H1 (cell line): ENCODE data around the gene POLE3. TPM values are rescaled to one million over a fixed set of nuclear protein-coding genes. Genes with fewer than 3 reads are reported as not detected.

Experiments
- CTCF ChIA-PET: fragments of 300-600 bp; sonication (Branson Sonifier 250); formaldehyde crosslinking; loops from one replicate; lab custom pipeline; 2021; ENCODE audit not compliant: partially characterized antibody; lab: Charles Lee
- POLR2A ChIA-PET: fragments of 300-600 bp; sonication (Branson Sonifier 250); formaldehyde crosslinking; loops from one replicate; lab custom pipeline; 2021; ENCODE audit warnings: inconsistent platforms; ENCODE audit not compliant: partially characterized antibody; lab: Charles Lee
- DNase-seq, 2 experiments: peaks; one replicate each; pipeline versions ENCODE4 v3.0.0 to v3.0.0-alpha.2; 2010 to 2022; ENCODE audit warnings: low spot score in 2 of 2, low read depth in 1 of 2, mixed read lengths in 1 of 2
- FAIRE-seq: peaks from 2 replicates; lab custom pipeline; 2011; peaks lifted over from hg19 to GRCh38; lab: Jason Lieb, UNC
- H2AFZ ChIP-seq: 2 replicates; pipeline ENCODE4 v1.8.1; 2012; ENCODE audit warnings: low read length, inconsistent platforms
- H2AK5ac ChIP-seq: 2 replicates; pipeline ENCODE4 v1.6.1; 2013; ENCODE audit warnings: low read depth, low read length
- H2BK120ac ChIP-seq: replicated peaks from 2 replicates; pipeline ENCODE3; 2013; ENCODE audit warnings: low read depth, low read length, inconsistent platforms
- H2BK12ac ChIP-seq: 2 replicates; pipeline ENCODE4 v1.6.1; 2013; ENCODE audit warnings: low read depth, low read length
- H2BK15ac ChIP-seq: 2 replicates; pipeline ENCODE4 v1.6.1; 2013; ENCODE audit warnings: low read length
- H2BK20ac ChIP-seq: 2 replicates; pipeline ENCODE4 v1.6.1; 2013; ENCODE audit warnings: low read length
- H2BK5ac ChIP-seq: 2 replicates; pipeline ENCODE4 v1.6.1; 2013; ENCODE audit warnings: low read depth, low read length
- H3K14ac ChIP-seq: 2 replicates; pipeline ENCODE4 v1.6.1; 2013; ENCODE audit warnings: inconsistent platforms; ENCODE audit not compliant: insufficient read length
- H3K18ac ChIP-seq: 2 replicates; pipeline ENCODE4 v1.6.1; 2013; ENCODE audit warnings: low read length; ENCODE audit errors: extremely low read depth
- H3K23ac ChIP-seq: 2 replicates; pipeline ENCODE4 v1.6.1; 2013; ENCODE audit warnings: inconsistent platforms; ENCODE audit not compliant: insufficient read length
- H3K23me2 ChIP-seq: 2 replicates; pipeline ENCODE4 v1.6.1; 2013; ENCODE audit warnings: low read depth, low read length
- H3K27ac ChIP-seq: 2 replicates; pipeline ENCODE4 v1.6.1; 2011; ENCODE audit warnings: low read depth, low read length, inconsistent platforms
- H3K27me3 ChIP-seq, 4 experiments: replicated peaks in 1 of 4; 1 replicate in 1 of 4; 2 replicates in 3 of 4; pipeline versions ENCODE4 v1.6.1 to v1.8.1; 2011 to 2013; ENCODE audit warnings: low read length in 3 of 4, mild to moderate bottlenecking in 3 of 4, inconsistent platforms in 2 of 4, mixed read lengths in 2 of 4, moderate library complexity in 1 of 4; ENCODE audit not compliant: control insufficient read depth in 3 of 4, insufficient read depth in 3 of 4; ENCODE audit errors: extremely low read depth in 1 of 4
- H3K36me3 ChIP-seq, 4 experiments: 2 replicates each; pipeline versions ENCODE4 v1.6.1 to v1.8.1; 2011 to 2013; ENCODE audit warnings: mild to moderate bottlenecking in 4 of 4, low read length in 3 of 4, moderate library complexity in 2 of 4, control low read depth in 1 of 4, inconsistent platforms in 1 of 4; ENCODE audit not compliant: insufficient read depth in 4 of 4, control insufficient read depth in 2 of 4
- H3K4ac ChIP-seq: replicated peaks from 2 replicates; pipeline ENCODE3; 2013; ENCODE audit warnings: low read length, low read depth, mixed read lengths, inconsistent platforms; ENCODE audit not compliant: insufficient read length
- H3K4me1 ChIP-seq, 4 experiments: replicated peaks in 1 of 4; 1 replicate in 1 of 4; 2 replicates in 3 of 4; pipeline versions ENCODE4 v1.6.1 to v1.8.1; 2011 to 2013; ENCODE audit warnings: low read length in 3 of 4, inconsistent platforms in 2 of 4, mixed read lengths in 1 of 4; ENCODE audit not compliant: insufficient read depth in 4 of 4, control insufficient read depth in 3 of 4
- H3K4me2 ChIP-seq, 2 experiments: 2 replicates each; pipeline versions ENCODE4 v1.6.1 to v1.8.1; 2011 to 2013; ENCODE audit warnings: low read depth in 2 of 2, low read length in 2 of 2, control low read depth in 1 of 2, inconsistent platforms in 1 of 2, mild to moderate bottlenecking in 1 of 2; ENCODE audit not compliant: insufficient read depth in 1 of 2
- H3K4me3 ChIP-seq, 4 experiments: fragments of 200-600, 300-600 bp in 1 of 4; sonication (generic), shearing (Covaris generic), sonication (Bioruptor Twin) in 1 of 4; 2 replicates each; pipeline versions ENCODE4 v1.5.1 to v1.8.1; 2011 to 2016; ENCODE audit warnings: low read length in 4 of 4, low read depth in 3 of 4, control low read depth in 2 of 4, inconsistent platforms in 2 of 4, mild to moderate bottlenecking in 2 of 4, mixed read lengths in 1 of 4, moderate library complexity in 1 of 4; ENCODE audit not compliant: insufficient read depth in 2 of 4; ENCODE audit errors: extremely low read depth in 1 of 4
- H3K56ac ChIP-seq: replicated peaks from 2 replicates; pipeline ENCODE3; 2013; ENCODE audit warnings: low read depth, mild to moderate bottlenecking, mixed read lengths, low read length, inconsistent platforms; ENCODE audit not compliant: insufficient read length
- H3K79me1 ChIP-seq: 2 replicates; pipeline ENCODE4 v1.6.1; 2013; ENCODE audit warnings: low read depth, low read length, control low read depth
- H3K79me2 ChIP-seq, 2 experiments: 2 replicates each; pipeline versions ENCODE4 v1.6.1 to v1.8.1; 2012 to 2013; ENCODE audit warnings: low read length in 2 of 2, mild to moderate bottlenecking in 2 of 2, inconsistent platforms in 1 of 2; ENCODE audit not compliant: insufficient read depth in 2 of 2, control insufficient read depth in 1 of 2
- H3K9ac ChIP-seq, 4 experiments: replicated peaks in 1 of 4; 1 replicate in 1 of 4; 2 replicates in 3 of 4; pipeline versions ENCODE4 v1.6.1 to v1.8.1; 2011 to 2013; ENCODE audit warnings: low read depth in 3 of 4, low read length in 3 of 4, control low read depth in 2 of 4, mild to moderate bottlenecking in 2 of 4, moderate library complexity in 2 of 4, inconsistent platforms in 1 of 4; ENCODE audit errors: extremely low read depth in 1 of 4
- H3K9me3 ChIP-seq, 2 experiments: 2 replicates each; pipeline versions ENCODE4 v1.6.1 to v1.8.1; 2012 to 2013; ENCODE audit warnings: mild to moderate bottlenecking in 2 of 2, moderate library complexity in 2 of 2, control low read depth in 1 of 2, inconsistent platforms in 1 of 2, low read depth in 1 of 2, low read length in 1 of 2, mixed read lengths in 1 of 2; ENCODE audit not compliant: insufficient read depth in 2 of 2
- H4K20me1 ChIP-seq, 2 experiments: replicated peaks in 1 of 2; 2 replicates each; pipeline versions ENCODE3 to v1.8.1; 2011 to 2013; ENCODE audit warnings: inconsistent platforms in 2 of 2, low read length in 2 of 2, mild to moderate bottlenecking in 1 of 2; ENCODE audit not compliant: insufficient read depth in 2 of 2, control insufficient read depth in 1 of 2
- H4K5ac ChIP-seq: 2 replicates; pipeline ENCODE4 v1.6.1; 2013; ENCODE audit warnings: low read length, low read depth, mixed read lengths, inconsistent platforms; ENCODE audit not compliant: insufficient read length
- H4K8ac ChIP-seq: 2 replicates; pipeline ENCODE4 v1.8.0; 2013; ENCODE audit warnings: mild to moderate bottlenecking, moderate library complexity, low read length, inconsistent platforms; ENCODE audit not compliant: insufficient read depth; ENCODE audit errors: extremely low read depth
- H4K91ac ChIP-seq: replicated peaks from 2 replicates; pipeline ENCODE3; 2013; ENCODE audit warnings: low read length, mixed read lengths, inconsistent platforms; ENCODE audit not compliant: insufficient read length
- CTBP2 ChIP-seq: IDR thresholded peaks from 2 replicates; pipeline ENCODE4 v1.7.0; 2011; ENCODE audit warnings: borderline replicate concordance, mild to moderate bottlenecking, moderate library complexity, mixed read lengths, low read length; ENCODE audit not compliant: insufficient read depth, insufficient read length
- EP300 ChIP-seq, 2 experiments: IDR thresholded peaks; 1 replicate in 1 of 2; 2 replicates in 1 of 2; pipeline ENCODE4 v1.6.1; 2011 to 2012; ENCODE audit warnings: low read depth in 2 of 2, low read length in 2 of 2, mild to moderate bottlenecking in 2 of 2, borderline replicate concordance in 1 of 2, inconsistent platforms in 1 of 2, moderate library complexity in 1 of 2
- GABPA ChIP-seq: IDR thresholded peaks from 2 replicates; pipeline ENCODE4 v1.6.1; 2011; ENCODE audit warnings: mild to moderate bottlenecking, low read length, moderate library complexity, borderline replicate concordance; ENCODE audit not compliant: insufficient read depth
- GTF2F1 ChIP-seq: IDR thresholded peaks from 2 replicates; pipeline ENCODE4 v1.6.1; 2012; ENCODE audit warnings: low read depth, low read length, improper control_type of control experiment, borderline replicate concordance
- PHF8 ChIP-seq: fragments of 200-600 bp; sonication (generic); conservative IDR thresholded peaks from 2 replicates; pipeline ENCODE4 v1.7.1; 2012; ENCODE audit warnings: low read depth, mild to moderate bottlenecking, inconsistent platforms, low read length, moderate library complexity
- POLR2A ChIP-seq, 2 experiments: IDR thresholded peaks; 1 replicate in 1 of 2; 2 replicates in 1 of 2; pipeline ENCODE4 v1.6.1; 2011; ENCODE audit warnings: low read depth in 2 of 2, low read length in 2 of 2, mild to moderate bottlenecking in 2 of 2; ENCODE audit errors: control extremely low read depth in 1 of 2
- POLR2AphosphoS5 ChIP-seq: IDR thresholded peaks from 2 replicates; pipeline ENCODE4 v1.6.1; 2011; ENCODE audit warnings: low read depth, low read length
- SP1 ChIP-seq: IDR thresholded peaks from 2 replicates; pipeline ENCODE4 v1.6.1; 2011; ENCODE audit warnings: low read depth, low read length
- SP4 ChIP-seq: IDR thresholded peaks from 2 replicates; pipeline ENCODE4 v1.6.1; 2012; ENCODE audit warnings: low read length, inconsistent platforms
- ZNF274 ChIP-seq: IDR thresholded peaks from 2 replicates; pipeline ENCODE4 v1.7.0; 2012; ENCODE audit warnings: low read length, borderline replicate concordance; ENCODE audit errors: extremely low read depth
- WGBS, 2 experiments: shearing (Covaris generic) in 1 of 2; methylation state at CpG; one replicate each; pipeline versions ENCODE4 v1.1.6 to v1.1.7; 2013 to 2015; ENCODE audit warnings: low lambda C conversion rate in 2 of 2, mixed read lengths in 2 of 2, inconsistent platforms in 1 of 2, low coverage in 1 of 2, missing lambda C conversion rate in 1 of 2; ENCODE audit not compliant: insufficient replicate concordance in 2 of 2, insufficient coverage in 1 of 2, insufficient read length in 1 of 2; ENCODE audit errors: extremely low coverage in 1 of 2, missing lambda C conversion rate in 1 of 2; 5-methylcytosine and 5-hydroxymethylcytosine counted together
- polyA plus RNA-seq, 7 experiments: library from polyadenylated mRNA; depleted of rRNA in 3 of 7; stranded (reverse) in 5 of 7; unstranded in 2 of 7; fragments of >200 nt in 5 of 7; fragments of 200-250 nt in 2 of 7; gene quantifications; 1 replicate in 5 of 7; 2 replicates in 1 of 7; 4 replicates in 1 of 7; pipeline versions ENCODE4 v1.2.1 to v1.2.3, GENCODE V29; 2011 to 2013; ENCODE audit warnings: missing spikeins in 2 of 7, mixed read lengths in 2 of 7
- total RNA-seq: library from RNA; stranded (reverse); fragmentation: NEBNext Ultra II Directional; extraction: Animal tissue kit (Norgen Biotek cat#: 25700); gene quantifications from 2 replicates; pipeline ENCODE4 v1.2.1, GENCODE V29; 2021

The POLE3 gene
- total and polyA plus RNA-seq, 2 of the 8 experiments (the other 6 are each of a cell fraction or from before 2014, with no cell fraction given): 52.7 to 77.3 TPM

- no peak for FAIRE-seq
- Histone ChIP-seq H2BK5ac (no peak overlapping the region), H3K23ac (no peak overlapping the region), H3K9me3 (no peaks in the 10 kb centered on the region), H2BK20ac (no peak overlapping the region), H3K36me3 (no peaks in the 10 kb centered on the region), H3K56ac (no peak overlapping the region), H3K27me3 (no peaks in the 10 kb centered on the region), H3K79me1 (no peaks in the 10 kb centered on the region), H3K4me2 (no peak overlapping the region), H2BK12ac (no peak overlapping the region), H2BK120ac (no peak overlapping the region), H3K4me1 (peaks cover 0 to 3% (median 1%) of the 10 kb centered on the region in 4 experiments; a peak in 1 of 7 replicates), H3K79me2 (no peaks in the 10 kb centered on the region), H3K14ac (no peak overlapping the region), H2AK5ac (no peak overlapping the region), H3K4me3 (no peak overlapping the region), H2AFZ (no peak overlapping the region), H3K23me2 (no peaks in the 10 kb centered on the region), H4K91ac (no peak overlapping the region), H3K4ac (no peak overlapping the region), H4K8ac (no peak overlapping the region), H4K5ac (no peak overlapping the region), H3K9ac (no peak overlapping the region), H4K20me1 (no peaks in the 10 kb centered on the region), H3K18ac (no peak overlapping the region), H3K27ac (no peak overlapping the region), H2BK15ac (no peak overlapping the region)
- 75% methylated on average over 3 of the region's 3 CpGs; no CpG with 5 or more reads in 1 of the 2 experiments for WGBS, 2 experiments
- no peak for DNase-seq
- POLR2A ChIA-PET: interaction anchor here (0.8 kb wide), 1 partner anchor 12 kb away, joined by 3 read pairs; no protein-coding TSS in a partner anchor
- TF ChIP-seq SP4: no peak
- TF ChIP-seq GABPA: no peak
- no peak for TF ChIP-seq PHF8
- TF ChIP-seq ZNF274: no peak
- no peak for TF ChIP-seq CTBP2
- TF ChIP-seq GTF2F1: no peak
- TF ChIP-seq SP1: no peak
- TF ChIP-seq POLR2A (IDR thresholded peaks at IDR 0.05; ENCODE audit: control extremely low read depth in 1 of 2, low read depth in 2 of 2, low read length in 2 of 2): no peak
- TF ChIP-seq POLR2AphosphoS5: no peak
- TF ChIP-seq EP300 (IDR thresholded peaks at IDR 0.05; ENCODE audit: borderline replicate concordance in 1 of 2, low read depth in 2 of 2, low read length in 2 of 2): no peak
- CTCF ChIA-PET: interaction anchor here (0.6 to 1.2 kb wide), 2 partner anchors 11 to 27 kb away, joined by 3 to 4 read pairs; no protein-coding TSS in a partner anchor
Measured at GRCh38 chr9:113416149-113416721, 5.8 kb upstream of the POLE3 start.
